M059J (cell line): ENCODE data around the gene HDAC7. TPM values are rescaled to one million over a fixed set of nuclear protein-coding genes. Genes with fewer than 3 reads are reported as not detected.

Experiments used
- DNase-seq: peaks from one replicate; pipeline ENCODE4 v3.0.0-alpha.2; 2012; ENCODE audit warnings: low read depth
- total RNA-seq: library from RNA; depleted of rRNA; stranded (reverse); fragments of >200 nt; shearing (Covaris generic); gene quantifications from 2 replicates; pipeline ENCODE4 v1.2.3, GENCODE V29; 2014

The HDAC7 gene
- total RNA-seq, 1 experiment from 2014 or later, result 26.1 TPM

- no peak for DNase-seq
Observed at GRCh38 chr12:47779943-47780504, 39.7 kb downstream of the HDAC7 start.

GRCh38 chr12:47779301-47779942 lies 40.3 kb downstream of the HDAC7 start:
- peak; percentile 80 for DNase-seq

- no peak for DNase-seq
Observed at GRCh38 chr12:47778881-47779280, 40.8 kb downstream of the HDAC7 start.

- no peak for DNase-seq
Observed at GRCh38 chr12:47777741-47778558, 41.8 kb downstream of the HDAC7 start.

GRCh38 chr12:47777151-47777550 lies 42.6 kb downstream of the HDAC7 start:
- no peak for DNase-seq

- no peak for DNase-seq
Observed at GRCh38 chr12:47776471-47777143, 43.1 kb downstream of the HDAC7 start.

- peak; percentile 44 for DNase-seq
Observed at GRCh38 chr12:47775100-47775911, 44.4 kb downstream of the HDAC7 start.

GRCh38 chr12:47774663-47775062 lies 45.0 kb downstream of the HDAC7 start:
- no peak for DNase-seq

- DNase-seq, result no peak
Observed at GRCh38 chr12:47773858-47774580, 45.7 kb downstream of the HDAC7 start.

GRCh38 chr12:47773062-47773857 lies 46.4 kb downstream of the HDAC7 start, which contains the start of gene SLC48A1:
SLC48A1 (plus strand) TSS chr12:47773238; CDS start chr12:47773305, 67 bp downstream.
- DNase-seq, result peak; percentile 49

- no peak for DNase-seq
Observed at GRCh38 chr12:47772738-47773061, 47.0 kb downstream of the HDAC7 start.

GRCh38 chr12:47772094-47772660 lies 47.5 kb downstream of the HDAC7 start:
- DNase-seq, result no peak

- no peak for DNase-seq
Observed at GRCh38 chr12:47771304-47771703, 48.4 kb downstream of the HDAC7 start.

GRCh38 chr12:47770086-47770726 lies 49.5 kb downstream of the HDAC7 start:
- DNase-seq, result no peak

- DNase-seq, result no peak
Observed at GRCh38 chr12:47769234-47770085, 50.2 kb downstream of the HDAC7 start.

- DNase-seq, result peak; percentile 94
Observed at GRCh38 chr12:47768323-47768811, 51.3 kb downstream of the HDAC7 start.

- DNase-seq, result no peak
Observed at GRCh38 chr12:47767216-47767724, 52.4 kb downstream of the HDAC7 start.
